Endothelial cell of umbilical vein (primary cell): ENCODE data around the gene SERPINE3. TPM values are rescaled to one million over a fixed set of nuclear protein-coding genes. Genes with fewer than 3 reads are reported as not detected.

Source experiments
- BruUV-seq: library from RNA; stranded (reverse); fragments of 400-500 nt; replicated peaks from 2 replicates; lab custom pipeline; 2021; lab: Mats Ljungman, UMichigan
- CTCF ChIA-PET: fragments of 300-600, 350-600 bp; sonication (Branson Sonifier 250); formaldehyde crosslinking; loops from one replicate; lab custom pipeline; 2021; ENCODE audit warnings: antibody characterized with exemption, inconsistent platforms; lab: Charles Lee
- POLR2A ChIA-PET: fragments of 300-600, 350-600 bp; sonication (Branson Sonifier 250); formaldehyde crosslinking; loops from one replicate; lab custom pipeline; 2021; ENCODE audit warnings: antibody characterized with exemption, inconsistent platforms; lab: Charles Lee
- DNase-seq: peaks from one replicate; pipeline ENCODE4 v3.0.0-alpha.2; 2011; ENCODE audit warnings: low read depth, low spot score
- FAIRE-seq: peaks from 2 replicates; lab custom pipeline; 2011; peaks lifted over from hg19 to GRCh38; lab: Jason Lieb, UNC
- H2AFZ ChIP-seq: 2 replicates; pipeline ENCODE4 v1.6.0; 2012; ENCODE audit warnings: low read depth, low read length, control low read depth, inconsistent platforms
- H3K27ac ChIP-seq: 2 replicates; pipeline ENCODE4 v1.5.1; 2011; ENCODE audit warnings: low read depth, mild to moderate bottlenecking, control low read depth, low read length, moderate library complexity; ENCODE audit not compliant: insufficient read depth
- H3K27me3 ChIP-seq, 2 experiments: 2 replicates each; pipeline versions ENCODE4 v1.6.0 to v1.6.1; 2011; ENCODE audit warnings: low read length in 2 of 2, mixed read lengths in 1 of 2; ENCODE audit not compliant: control insufficient read depth in 2 of 2, insufficient read depth in 2 of 2
- H3K36me3 ChIP-seq, 2 experiments: 2 replicates in 1 of 2; 3 replicates in 1 of 2; pipeline ENCODE4 v1.5.1; 2011; ENCODE audit warnings: low read length in 2 of 2, mild to moderate bottlenecking in 1 of 2, moderate library complexity in 1 of 2; ENCODE audit not compliant: control insufficient read depth in 2 of 2, insufficient read depth in 2 of 2; ENCODE audit errors: extremely low read depth in 1 of 2
- H3K4me1 ChIP-seq: 3 replicates; pipeline ENCODE4 v1.5.1; 2011; ENCODE audit warnings: mild to moderate bottlenecking, low read length; ENCODE audit not compliant: control insufficient read depth, insufficient read depth; ENCODE audit errors: extremely low read depth
- H3K4me2 ChIP-seq: 2 replicates; pipeline ENCODE4 v1.6.1; 2011; ENCODE audit warnings: low read length, control low read depth, mixed read lengths; ENCODE audit not compliant: insufficient read depth
- H3K4me3 ChIP-seq, 3 experiments: fragments of 200-600 bp in 1 of 3; sonication (generic), shearing (Covaris generic) in 1 of 3; replicated peaks in 1 of 3; 2 replicates each; pipeline ENCODE4 v1.5.1; 2011 to 2016; ENCODE audit warnings: control low read depth in 3 of 3, low read length in 3 of 3, mild to moderate bottlenecking in 2 of 3, inconsistent platforms in 1 of 3, low read depth in 1 of 3, moderate library complexity in 1 of 3; ENCODE audit not compliant: insufficient read depth in 1 of 3
- H3K79me2 ChIP-seq: 2 replicates; pipeline ENCODE4 v1.6.0; 2012; ENCODE audit warnings: low read length, inconsistent platforms; ENCODE audit not compliant: control insufficient read depth, insufficient read depth
- H3K9ac ChIP-seq: replicated peaks from 2 replicates; pipeline ENCODE3; 2011; ENCODE audit warnings: low read length, control low read depth; ENCODE audit not compliant: insufficient read depth; ENCODE audit errors: extremely low read depth
- H3K9me1 ChIP-seq: replicated peaks from 3 replicates; pipeline ENCODE4 v1.6.0; 2011; ENCODE audit warnings: mild to moderate bottlenecking, low read length; ENCODE audit not compliant: control insufficient read depth, insufficient read depth; ENCODE audit errors: extremely low read depth
- H3K9me3 ChIP-seq: replicated peaks from 2 replicates; pipeline ENCODE4 v1.5.1; 2012; ENCODE audit warnings: low read length, inconsistent platforms; ENCODE audit not compliant: control insufficient read depth, insufficient read depth
- H4K20me1 ChIP-seq: replicated peaks from 2 replicates; pipeline ENCODE3; 2011; ENCODE audit warnings: mild to moderate bottlenecking, low read length; ENCODE audit not compliant: control insufficient read depth, insufficient read depth; ENCODE audit errors: extremely low read depth
- CTCF ChIP-seq, 2 donors: IDR thresholded peaks; 1 replicate in 1 of 2; 2 replicates in 1 of 2; pipeline ENCODE4 v1.5.1; 2011; ENCODE audit warnings: low read length in 2 of 2, mild to moderate bottlenecking in 2 of 2, moderate library complexity in 2 of 2, control low read depth in 1 of 2, inconsistent platforms in 1 of 2, low read depth in 1 of 2; ENCODE audit not compliant: insufficient read depth in 1 of 2; ENCODE audit errors: extremely low read depth in 1 of 2
- EZH2 ChIP-seq: IDR thresholded peaks from 2 replicates; pipeline ENCODE4 v1.6.1; 2012; ENCODE audit warnings: borderline replicate concordance, low read depth, mild to moderate bottlenecking, moderate library complexity, low read length, inconsistent platforms; ENCODE audit not compliant: severe bottlenecking
- FOS ChIP-seq: IDR thresholded peaks from 2 replicates; pipeline ENCODE4 v1.6.1; 2011; ENCODE audit warnings: mild to moderate bottlenecking, low read length, moderate library complexity, borderline replicate concordance; ENCODE audit not compliant: insufficient read depth
- GATA2 ChIP-seq: IDR thresholded peaks from 2 replicates; pipeline ENCODE4 v1.7.0; 2011; ENCODE audit warnings: low read depth, mild to moderate bottlenecking, moderate library complexity, mixed read lengths, low read length; ENCODE audit not compliant: insufficient read length, insufficient read depth
- JUN ChIP-seq: IDR thresholded peaks from 2 replicates; pipeline ENCODE4 v1.6.1; 2011; ENCODE audit warnings: borderline replicate concordance, low read depth; ENCODE audit not compliant: insufficient read length, insufficient read depth
- MAX ChIP-seq: IDR thresholded peaks from 2 replicates; pipeline ENCODE4 v1.6.1; 2011; ENCODE audit not compliant: insufficient read depth, insufficient read length
- MYC ChIP-seq: IDR thresholded peaks from one replicate; pipeline ENCODE4 v1.6.1; 2011; ENCODE audit warnings: mild to moderate bottlenecking, low read depth, low read length
- POLR2A ChIP-seq: IDR thresholded peaks from 2 replicates; pipeline ENCODE4 v1.6.1; 2012; ENCODE audit warnings: low read depth, mild to moderate bottlenecking, control low read depth, low read length
- POLR2AphosphoS5 ChIP-seq: IDR thresholded peaks from 2 replicates; pipeline ENCODE4 v1.6.1; 2012; ENCODE audit warnings: low read depth, mild to moderate bottlenecking, control low read depth, low read length, moderate library complexity; ENCODE audit not compliant: insufficient read depth
- dilution Hi-C: fragments of 300-500 bp; cut with MboI; formaldehyde crosslinking; loops from one replicate; pipeline ENCODE4 v1.15.0; 2019; ENCODE audit warnings: low sequenced_read_pairs; ENCODE audit not compliant: extremely low pct_ligation_motif_present
- intact Hi-C: fragments of 100-400 bp; cut with micrococcal nuclease; formaldehyde crosslinking; loops from one replicate; pipeline ENCODE4 v1.10.0; 2022
- polyA plus RNA-seq, 4 experiments: library from polyadenylated mRNA; depleted of rRNA in 3 of 4; stranded (reverse) in 3 of 4; unstranded in 1 of 4; fragments of >200 nt; gene quantifications; 2 replicates each; pipeline versions ENCODE4 v1.2.1 to v1.2.3, GENCODE V29; 2011 to 2012; ENCODE audit warnings: missing spikeins in 1 of 4
- total RNA-seq: library from RNA; stranded (reverse); gene quantifications from 2 replicates; pipeline ENCODE4 v1.2.3, GENCODE V29; 2021

SERPINE3 gene
- total and polyA plus RNA-seq, 2 donors (not counting 3 experiments of a cell fraction or from before 2014, with no cell fraction given) = not detected

- H3K79me2 ChIP-seq = peaks cover 2% of the 10 kb centered on the region
- DNase-seq = no peak
- CTCF ChIA-PET = no interaction called here
- no peaks in the 10 kb centered on the region for H3K9me3 ChIP-seq
- POLR2A ChIA-PET = no interaction called here
- FAIRE-seq = no peak
- H3K36me3 ChIP-seq = peaks cover 13 to 14% of the 10 kb centered on the region in 2 experiments
- no peaks in the 10 kb centered on the region for H3K9me1 ChIP-seq
- no peak for TF ChIP-seq POLR2AphosphoS5
- TF ChIP-seq MAX = no peak
- no peak for TF ChIP-seq EZH2
- TF ChIP-seq JUN = no peak
- TF ChIP-seq CTCF (IDR thresholded peaks at IDR 0.05; ENCODE audit: extremely low read depth in 1 of 2, insufficient read depth in 1 of 2, low read depth in 1 of 2, low read length in 2 of 2) = no peak
- TF ChIP-seq MYC = no peak
- no peak for TF ChIP-seq POLR2A
- TF ChIP-seq FOS = no peak
- no peak for TF ChIP-seq GATA2
- intact Hi-C loops = loop anchor here (10.0 kb wide), 1 partner anchor 145 kb away; the partner anchor contains the start of gene FAM124A
- H3K4me1 ChIP-seq = peaks cover 3% of the 10 kb centered on the region
- BruUV-seq = no TSS peak
- no peak overlapping the region for H3K27ac ChIP-seq
- H3K27me3 ChIP-seq = no peaks in the 10 kb centered on the region
- no peak overlapping the region for H3K4me2 ChIP-seq
- dilution Hi-C loops = no loop called here
- no peak overlapping the region for H3K9ac ChIP-seq
- H3K4me3 ChIP-seq = no peak overlapping the region
- H4K20me1 ChIP-seq = no peaks in the 10 kb centered on the region
- H2AFZ ChIP-seq = no peak overlapping the region
Observed at GRCh38 chr13:51370116-51370515, 30.6 kb downstream of the SERPINE3 start.
